ENCODE data around the gene HDAC9.

HDAC9 gene

GRCh38 chr7:18901982-18902421 lies 406.5 kb downstream of the HDAC9 start:
- H3K9me3 ChIP-seq (ENCODE audit: control insufficient read depth, low read length), result no peaks in the 10 kb centered on the region
- peak overlapping the region; percentile 3 for H3K9ac ChIP-seq (ENCODE audit: low read length)
- DNase-seq (ENCODE audit: low read depth), result no peak
- peaks cover 42% of the 10 kb centered on the region for H3K4me1 ChIP-seq (ENCODE audit: control insufficient read depth, insufficient read depth, low read length)
- no peaks in the 10 kb centered on the region for H3K27me3 ChIP-seq (replicated peaks; ENCODE audit: control insufficient read depth, insufficient read depth, low read length)
- H3K36me3 ChIP-seq (ENCODE audit: control insufficient read depth, insufficient read depth, low read length, severe bottlenecking), result no peaks in the 10 kb centered on the region
- H3K4me3 ChIP-seq (ENCODE audit: low read length), result no peak overlapping the region

GRCh38 chr7:18902892-18903291 lies 407.3 kb downstream of the HDAC9 start:
- no peak overlapping the region for H3K9ac ChIP-seq (ENCODE audit: low read length)
- no peaks in the 10 kb centered on the region for H3K27me3 ChIP-seq (replicated peaks; ENCODE audit: control insufficient read depth, insufficient read depth, low read length)
- H3K4me3 ChIP-seq (ENCODE audit: low read length), result no peak overlapping the region
- H3K4me1 ChIP-seq (ENCODE audit: control insufficient read depth, insufficient read depth, low read length), result peaks cover 42% of the 10 kb centered on the region
- no peak for DNase-seq (ENCODE audit: low read depth)
- H3K9me3 ChIP-seq (ENCODE audit: control insufficient read depth, low read length), result no peaks in the 10 kb centered on the region
- no peaks in the 10 kb centered on the region for H3K36me3 ChIP-seq (ENCODE audit: control insufficient read depth, insufficient read depth, low read length, severe bottlenecking)

- Histone ChIP-seq H3K9me3 (ENCODE audit: control insufficient read depth, low read length) (no peaks in the 10 kb centered on the region), H3K9ac (ENCODE audit: low read length) (peak overlapping the region; percentile 11), H3K4me1 (ENCODE audit: control insufficient read depth, insufficient read depth, low read length) (peaks cover 42% of the 10 kb centered on the region), H3K27me3 (replicated peaks; ENCODE audit: control insufficient read depth, insufficient read depth, low read length) (no peaks in the 10 kb centered on the region), H3K4me3 (ENCODE audit: low read length) (peak overlapping the region; percentile 33), H3K36me3 (ENCODE audit: control insufficient read depth, insufficient read depth, low read length, severe bottlenecking) (no peaks in the 10 kb centered on the region)
- DNase-seq (ENCODE audit: low read depth), result no peak
Measured at GRCh38 chr7:18903695-18904094, 408.1 kb downstream of the HDAC9 start.

- H3K9ac ChIP-seq (ENCODE audit: low read length), result no peak overlapping the region
- H3K9me3 ChIP-seq (ENCODE audit: control insufficient read depth, low read length), result peaks cover 3% of the 10 kb centered on the region
- no peak for DNase-seq (ENCODE audit: low read depth)
- no peak overlapping the region for H3K4me3 ChIP-seq (ENCODE audit: low read length)
- H3K4me1 ChIP-seq (ENCODE audit: control insufficient read depth, insufficient read depth, low read length), result peaks cover 34% of the 10 kb centered on the region
- no peaks in the 10 kb centered on the region for H3K36me3 ChIP-seq (ENCODE audit: control insufficient read depth, insufficient read depth, low read length, severe bottlenecking)
- H3K27me3 ChIP-seq (replicated peaks; ENCODE audit: control insufficient read depth, insufficient read depth, low read length), result no peaks in the 10 kb centered on the region
Measured at GRCh38 chr7:18905316-18905943, 409.9 kb downstream of the HDAC9 start.

GRCh38 chr7:18906901-18907300 lies 411.4 kb downstream of the HDAC9 start:
- Histone ChIP-seq H3K9ac (ENCODE audit: low read length) (no peak overlapping the region), H3K4me3 (ENCODE audit: low read length) (no peak overlapping the region), H3K36me3 (ENCODE audit: control insufficient read depth, insufficient read depth, low read length, severe bottlenecking) (no peaks in the 10 kb centered on the region), H3K27me3 (replicated peaks; ENCODE audit: control insufficient read depth, insufficient read depth, low read length) (no peaks in the 10 kb centered on the region), H3K4me1 (ENCODE audit: control insufficient read depth, insufficient read depth, low read length) (peaks cover 23% of the 10 kb centered on the region), H3K9me3 (ENCODE audit: control insufficient read depth, low read length) (peaks cover 7% of the 10 kb centered on the region)
- no peak for DNase-seq (ENCODE audit: low read depth)

- H3K27me3 ChIP-seq (replicated peaks; ENCODE audit: control insufficient read depth, insufficient read depth, low read length), result no peaks in the 10 kb centered on the region
- H3K9ac ChIP-seq (ENCODE audit: low read length), result no peak overlapping the region
- no peaks in the 10 kb centered on the region for H3K36me3 ChIP-seq (ENCODE audit: control insufficient read depth, insufficient read depth, low read length, severe bottlenecking)
- no peak overlapping the region for H3K4me3 ChIP-seq (ENCODE audit: low read length)
- no peak for DNase-seq (ENCODE audit: low read depth)
- peaks cover 7% of the 10 kb centered on the region for H3K9me3 ChIP-seq (ENCODE audit: control insufficient read depth, low read length)
- H3K4me1 ChIP-seq (ENCODE audit: control insufficient read depth, insufficient read depth, low read length), result no peaks in the 10 kb centered on the region
Measured at GRCh38 chr7:18913106-18913505, 417.6 kb downstream of the HDAC9 start.

- Histone ChIP-seq H3K9me3 (ENCODE audit: control insufficient read depth, low read length) (peaks cover 6% of the 10 kb centered on the region), H3K9ac (ENCODE audit: low read length) (no peak overlapping the region), H3K36me3 (ENCODE audit: control insufficient read depth, insufficient read depth, low read length, severe bottlenecking) (no peaks in the 10 kb centered on the region), H3K4me3 (ENCODE audit: low read length) (no peak overlapping the region), H3K27me3 (replicated peaks; ENCODE audit: control insufficient read depth, insufficient read depth, low read length) (no peaks in the 10 kb centered on the region), H3K4me1 (ENCODE audit: control insufficient read depth, insufficient read depth, low read length) (no peaks in the 10 kb centered on the region)
- DNase-seq (ENCODE audit: low read depth), result no peak
Measured at GRCh38 chr7:18916826-18917225, 421.3 kb downstream of the HDAC9 start.

- Histone ChIP-seq H3K4me3 (ENCODE audit: low read length) (no peak overlapping the region), H3K36me3 (ENCODE audit: control insufficient read depth, insufficient read depth, low read length, severe bottlenecking) (no peaks in the 10 kb centered on the region), H3K9me3 (ENCODE audit: control insufficient read depth, low read length) (no peaks in the 10 kb centered on the region), H3K27me3 (replicated peaks; ENCODE audit: control insufficient read depth, insufficient read depth, low read length) (no peaks in the 10 kb centered on the region), H3K9ac (ENCODE audit: low read length) (no peak overlapping the region), H3K4me1 (ENCODE audit: control insufficient read depth, insufficient read depth, low read length) (no peaks in the 10 kb centered on the region)
- peak; percentile 26 for DNase-seq (ENCODE audit: low read depth)
Measured at GRCh38 chr7:18927134-18927533, 431.6 kb downstream of the HDAC9 start.

GRCh38 chr7:18936265-18936664 lies 440.7 kb downstream of the HDAC9 start:
- H3K9ac ChIP-seq (ENCODE audit: low read length), result no peak overlapping the region
- no peaks in the 10 kb centered on the region for H3K36me3 ChIP-seq (ENCODE audit: control insufficient read depth, insufficient read depth, low read length, severe bottlenecking)
- H3K9me3 ChIP-seq (ENCODE audit: control insufficient read depth, low read length), result peaks cover 3% of the 10 kb centered on the region
- no peaks in the 10 kb centered on the region for H3K27me3 ChIP-seq (replicated peaks; ENCODE audit: control insufficient read depth, insufficient read depth, low read length)
- no peak overlapping the region for H3K4me3 ChIP-seq (ENCODE audit: low read length)
- peaks cover 17% of the 10 kb centered on the region for H3K4me1 ChIP-seq (ENCODE audit: control insufficient read depth, insufficient read depth, low read length)
- peak; percentile 78 for DNase-seq (ENCODE audit: low read depth)

- Histone ChIP-seq H3K9me3 (ENCODE audit: control insufficient read depth, low read length) (no peaks in the 10 kb centered on the region), H3K36me3 (ENCODE audit: control insufficient read depth, insufficient read depth, low read length, severe bottlenecking) (no peaks in the 10 kb centered on the region), H3K4me1 (ENCODE audit: control insufficient read depth, insufficient read depth, low read length) (peaks cover 17% of the 10 kb centered on the region), H3K27me3 (replicated peaks; ENCODE audit: control insufficient read depth, insufficient read depth, low read length) (no peaks in the 10 kb centered on the region), H3K9ac (ENCODE audit: low read length) (no peak overlapping the region), H3K4me3 (ENCODE audit: low read length) (no peak overlapping the region)
- peak; percentile 58 for DNase-seq (ENCODE audit: low read depth)
Measured at GRCh38 chr7:18939771-18940592, 444.4 kb downstream of the HDAC9 start.

GRCh38 chr7:18940593-18941134 lies 445.1 kb downstream of the HDAC9 start:
- Histone ChIP-seq H3K9me3 (ENCODE audit: control insufficient read depth, low read length) (no peaks in the 10 kb centered on the region), H3K4me1 (ENCODE audit: control insufficient read depth, insufficient read depth, low read length) (peaks cover 17% of the 10 kb centered on the region), H3K4me3 (ENCODE audit: low read length) (no peak overlapping the region), H3K9ac (ENCODE audit: low read length) (no peak overlapping the region), H3K36me3 (ENCODE audit: control insufficient read depth, insufficient read depth, low read length, severe bottlenecking) (no peaks in the 10 kb centered on the region), H3K27me3 (replicated peaks; ENCODE audit: control insufficient read depth, insufficient read depth, low read length) (no peaks in the 10 kb centered on the region)
- DNase-seq (ENCODE audit: low read depth), result peak; percentile 22
